BJ (cell line): ENCODE data around the gene KREMEN1. TPM values are rescaled to one million over a fixed set of nuclear protein-coding genes. Genes with fewer than 3 reads are reported as not detected.

Experiments
- CTCF ChIA-PET: fragments of 350-600 bp; formaldehyde crosslinking; extraction: SDS; loops from one replicate; lab custom pipeline; 2021; ENCODE audit warnings: antibody characterized with exemption, inconsistent platforms; lab: Yijun Ruan, JAX
- POLR2A ChIA-PET: fragments of 300-600 bp; sonication (Branson Sonifier 250); formaldehyde crosslinking; extraction: SDS; loops from one replicate; lab custom pipeline; 2021; ENCODE audit warnings: antibody characterized with exemption; lab: Charles Lee
- DNase-seq: peaks from one replicate; pipeline ENCODE4 v3.0.0-alpha.2; 2011; ENCODE audit warnings: low read depth
- H3K27me3 ChIP-seq: 2 replicates; pipeline ENCODE4 v1.6.0; 2011; ENCODE audit warnings: low read length; ENCODE audit not compliant: control insufficient read depth, insufficient read depth
- H3K36me3 ChIP-seq: 2 replicates; pipeline ENCODE4 v1.5.1; 2011; ENCODE audit warnings: low read length; ENCODE audit not compliant: control insufficient read depth, insufficient read depth
- H3K4me3 ChIP-seq: 2 replicates; pipeline ENCODE4 v1.5.1; 2011; ENCODE audit warnings: low read depth, mild to moderate bottlenecking, control low read depth, low read length
- CTCF ChIP-seq: IDR thresholded peaks from 2 replicates; pipeline ENCODE4 v1.5.1; 2011; ENCODE audit warnings: low read depth, mild to moderate bottlenecking, control low read depth, inconsistent platforms, low read length, moderate library complexity; ENCODE audit not compliant: insufficient read depth
- polyA plus RNA-seq: library from polyadenylated mRNA; depleted of rRNA; stranded (reverse); fragments of >200 nt; gene quantifications from 2 replicates; pipeline ENCODE4 v1.2.3, GENCODE V29; 2011

KREMEN1 gene
- polyA plus RNA-seq, 1 experiment: 2.1 TPM

- ChIA-PET POLR2A (no interaction called here), CTCF (interaction anchor here (1.0 to 2.5 kb wide), 3 partner anchors 9 to 100 kb away, joined by 4 to 18 read pairs (median 7); no protein-coding TSS in a partner anchor)
- no peak for TF ChIP-seq CTCF
- no peaks in the 10 kb centered on the region for H3K27me3 ChIP-seq
- no peaks in the 10 kb centered on the region; the same call in 1 of the 2 replicates for H3K36me3 ChIP-seq
- no peak overlapping the region for H3K4me3 ChIP-seq
- no peak for DNase-seq
Measured at GRCh38 chr22:29141078-29141688, 68.3 kb downstream of the KREMEN1 start.

GRCh38 chr22:29142116-29142515, 69.3 kb downstream of the KREMEN1 start:
- Histone ChIP-seq H3K27me3 (no peaks in the 10 kb centered on the region), H3K4me3 (no peak overlapping the region), H3K36me3 (no peaks in the 10 kb centered on the region; the same call in 1 of the 2 replicates)
- POLR2A ChIA-PET: no interaction called here
- DNase-seq: no peak
- CTCF ChIA-PET: interaction anchor here (2.3 kb wide), 1 partner anchor 12 kb away, joined by 15 read pairs; no protein-coding TSS in a partner anchor
- TF ChIP-seq CTCF: no peak

GRCh38 chr22:29143941-29144785, 71.3 kb downstream of the KREMEN1 start:
- no peak for TF ChIP-seq CTCF
- no peaks in the 10 kb centered on the region; the same call in 1 of the 2 replicates for H3K36me3 ChIP-seq
- no peak for DNase-seq
- ChIA-PET CTCF (interaction anchor here (2.3 to 2.5 kb wide), 2 partner anchors 10 kb away, joined by 8 to 15 read pairs; no protein-coding TSS in a partner anchor), POLR2A (no interaction called here)
- H3K4me3 ChIP-seq: no peak overlapping the region
- no peaks in the 10 kb centered on the region; the same call in 1 of the 2 replicates for H3K27me3 ChIP-seq

- ChIA-PET POLR2A (no interaction called here), CTCF (interaction anchor here (2.5 kb wide), 1 partner anchor 9 kb away, joined by 8 read pairs; no protein-coding TSS in a partner anchor)
- DNase-seq: no peak
- H3K36me3 ChIP-seq: no peaks in the 10 kb centered on the region; the same call in 1 of the 2 replicates
- no peak overlapping the region for H3K4me3 ChIP-seq
- TF ChIP-seq CTCF: no peak
- no peaks in the 10 kb centered on the region; the same call in 1 of the 2 replicates for H3K27me3 ChIP-seq
Measured at GRCh38 chr22:29144786-29145160, 71.9 kb downstream of the KREMEN1 start.
